IPS-18c (cell line): Measurements from ENCODE around the gene MAG.
"Not testable (repeated sequence)": the region's sequence is repeated elsewhere in the genome, so short reads cannot be mapped to it uniquely, and the experiment has no call there.

Experiments
- H3K4me3 ChIP-seq: 2 replicates; pipeline ENCODE4 v1.7.0; 2013; ENCODE audit warnings: low read depth, mild to moderate bottlenecking, low read length, moderate library complexity; ENCODE audit not compliant: insufficient read depth
- H3K9me3 ChIP-seq: one replicate; pipeline ENCODE4 v1.6.1; 2013; ENCODE audit warnings: mild to moderate bottlenecking, low read length, moderate library complexity; ENCODE audit not compliant: control insufficient read depth, insufficient read depth

Gene MAG

DNA sequence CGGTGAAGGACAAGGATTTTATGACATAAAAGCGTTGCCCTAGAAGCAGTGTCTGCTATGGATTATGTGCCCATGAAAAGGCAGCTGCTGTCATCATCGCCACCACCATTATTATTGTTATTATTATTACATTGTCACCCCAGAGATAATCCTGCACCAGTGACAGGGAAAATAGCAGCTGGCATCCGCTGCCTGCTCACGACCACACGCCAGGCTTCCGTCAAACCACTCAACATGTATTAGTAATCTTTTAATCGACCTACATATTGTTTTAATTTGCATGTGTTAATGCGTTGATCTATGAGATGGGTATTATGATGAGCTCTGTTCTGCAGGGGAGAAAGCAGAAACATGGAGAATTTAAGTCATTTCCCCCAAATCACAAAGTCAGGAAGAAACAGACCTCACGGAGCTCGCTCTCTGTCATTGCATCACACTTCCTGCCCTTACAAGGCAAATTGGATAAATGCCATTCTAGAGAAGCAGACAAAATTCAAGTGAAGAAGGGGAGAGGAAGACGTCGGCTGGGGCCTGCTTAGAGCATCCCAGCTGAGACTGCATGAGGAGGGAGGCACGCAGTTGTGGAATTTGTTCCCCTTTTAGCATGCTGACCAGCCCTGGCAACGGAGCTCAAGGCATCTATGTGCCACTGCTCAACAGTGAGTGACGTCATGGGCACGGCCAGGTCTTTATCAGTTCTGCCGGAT is 66.1 kb downstream of the MAG start, which contains the start of gene FFAR3:
TSS of gene FFAR3 (plus strand) at position 594 of the 707 bp plus-strand sequence. CDS start 431 bp downstream, outside the sequence.
- H3K9me3 ChIP-seq, result no peaks in the 10 kb centered on the region
- no peak within 1 kb of the TSS for H3K4me3 ChIP-seq

DNA sequence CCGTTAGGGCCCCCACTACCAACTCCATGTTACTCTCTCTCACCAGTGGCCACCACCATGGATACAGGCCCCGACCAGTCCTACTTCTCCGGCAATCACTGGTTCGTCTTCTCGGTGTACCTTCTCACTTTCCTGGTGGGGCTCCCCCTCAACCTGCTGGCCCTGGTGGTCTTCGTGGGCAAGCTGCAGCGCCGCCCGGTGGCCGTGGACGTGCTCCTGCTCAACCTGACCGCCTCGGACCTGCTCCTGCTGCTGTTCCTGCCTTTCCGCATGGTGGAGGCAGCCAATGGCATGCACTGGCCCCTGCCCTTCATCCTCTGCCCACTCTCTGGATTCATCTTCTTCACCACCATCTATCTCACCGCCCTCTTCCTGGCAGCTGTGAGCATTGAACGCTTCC is 66.9 kb downstream of the MAG start:
- H3K9me3 ChIP-seq, H3K4me3 ChIP-seq: not testable (repeated sequence)

DNA sequence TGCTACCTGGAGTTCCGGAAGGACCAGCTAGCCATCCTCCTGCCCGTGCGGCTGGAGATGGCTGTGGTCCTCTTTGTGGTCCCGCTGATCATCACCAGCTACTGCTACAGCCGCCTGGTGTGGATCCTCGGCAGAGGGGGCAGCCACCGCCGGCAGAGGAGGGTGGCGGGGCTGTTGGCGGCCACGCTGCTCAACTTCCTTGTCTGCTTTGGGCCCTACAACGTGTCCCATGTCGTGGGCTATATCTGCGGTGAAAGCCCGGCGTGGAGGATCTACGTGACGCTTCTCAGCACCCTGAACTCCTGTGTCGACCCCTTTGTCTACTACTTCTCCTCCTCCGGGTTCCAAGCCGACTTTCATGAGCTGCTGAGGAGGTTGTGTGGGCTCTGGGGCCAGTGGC is 67.4 kb downstream of the MAG start:
- H3K9me3 ChIP-seq, H3K4me3 ChIP-seq: not testable (repeated sequence)

- H3K4me3 ChIP-seq, H3K9me3 ChIP-seq: not testable (repeated sequence)
These were observed 68.1 kb downstream of the MAG start for GRCh38 chr19:35360081-35360480.

DNA sequence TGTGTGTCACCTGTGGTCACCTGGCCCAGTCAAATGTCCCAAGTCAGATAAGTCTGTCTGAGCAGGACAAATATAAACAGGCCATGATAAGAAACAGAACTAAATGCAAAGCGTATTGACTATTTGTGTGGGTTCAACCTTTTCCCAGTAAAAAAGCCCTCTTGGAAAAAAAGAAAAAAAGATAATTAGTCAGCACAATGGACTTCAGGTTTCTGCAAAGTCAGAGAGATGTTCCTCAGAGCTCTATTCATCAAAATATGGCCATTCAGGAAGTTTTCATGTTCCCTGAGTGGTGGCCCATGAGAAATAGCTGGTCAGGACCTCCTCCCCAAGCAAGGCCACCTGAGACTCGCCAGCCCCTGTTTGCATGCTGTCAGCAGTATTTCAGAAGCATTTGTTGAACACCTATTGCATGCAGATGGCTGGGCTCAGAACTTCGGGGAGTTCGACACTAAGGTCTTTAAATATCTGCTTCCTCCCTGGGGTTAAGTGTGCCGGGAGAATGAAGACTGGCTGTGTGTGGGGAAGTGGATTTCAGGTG is 69.0 kb downstream of the MAG start:
- H3K9me3 ChIP-seq, result no peaks in the 10 kb centered on the region
- H3K4me3 ChIP-seq, result no peak overlapping the region

DNA sequence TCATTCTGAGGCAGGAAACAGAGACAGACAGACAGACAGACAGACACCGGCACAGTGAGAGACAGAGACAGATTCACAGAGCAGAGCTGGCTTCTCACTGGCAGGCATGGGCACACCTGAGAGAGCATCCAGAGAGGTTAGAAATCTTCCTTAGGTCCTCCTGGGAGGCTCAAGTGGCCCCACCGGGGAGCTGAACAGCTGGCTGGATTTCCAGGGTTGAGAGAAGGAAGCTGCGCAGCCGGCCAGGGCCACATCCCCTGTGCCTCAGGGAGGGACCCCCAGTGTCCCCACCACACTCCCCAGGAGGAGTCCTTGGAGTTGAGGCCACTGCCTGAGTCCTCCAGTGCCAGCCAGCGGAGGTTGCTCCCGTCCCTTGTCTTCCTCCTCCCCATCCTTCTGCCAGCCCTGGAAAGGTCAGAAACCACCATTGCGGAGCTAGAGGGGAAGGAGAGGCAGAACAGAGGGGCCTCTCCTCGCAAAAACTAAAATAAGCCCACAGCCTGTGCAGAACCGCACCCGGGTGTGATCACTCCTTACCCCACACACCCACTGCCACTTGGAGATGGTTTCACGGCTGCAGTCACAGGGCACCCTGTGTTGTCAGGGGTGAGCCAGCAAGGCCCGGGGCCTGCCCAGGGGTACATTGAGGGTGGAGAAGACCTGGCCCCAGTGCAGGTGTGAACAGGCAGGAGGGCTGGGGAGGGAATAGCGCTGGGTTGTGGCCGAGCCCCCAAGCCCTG is 70.5 kb downstream of the MAG start:
- no peaks in the 10 kb centered on the region for H3K9me3 ChIP-seq
- H3K4me3 ChIP-seq, result no peak overlapping the region

DNA sequence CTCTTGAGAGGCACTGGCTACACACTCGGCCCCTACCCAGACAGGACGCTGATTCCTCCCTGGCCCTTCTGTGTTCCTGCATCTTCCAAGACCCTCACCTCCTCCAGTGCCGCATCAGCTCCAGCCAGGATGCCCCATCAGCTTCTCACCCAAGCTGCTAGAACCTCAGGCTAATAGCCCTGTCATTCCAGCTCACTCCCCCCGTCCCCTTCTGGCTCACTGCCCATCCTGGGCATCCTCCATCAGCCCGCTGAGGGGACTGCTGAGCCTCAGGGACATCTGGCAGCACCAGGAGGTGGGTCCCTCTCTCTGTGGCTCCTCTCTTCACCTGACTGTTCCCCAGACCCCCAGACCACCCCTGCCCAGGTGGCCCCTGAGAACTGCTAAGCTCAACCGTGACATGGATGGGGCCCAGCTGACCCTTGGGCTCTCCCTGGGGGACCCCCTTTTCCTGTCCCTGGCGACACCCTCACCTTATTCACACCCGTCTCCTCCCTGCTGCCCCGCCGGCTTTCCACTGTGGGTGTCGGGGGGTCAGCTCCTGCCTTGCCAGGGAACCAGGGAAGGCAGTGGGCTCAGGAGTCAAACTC is 71.1 kb downstream of the MAG start:
- no peaks in the 10 kb centered on the region for H3K9me3 ChIP-seq
- no peak overlapping the region for H3K4me3 ChIP-seq
